Lower lobe of right lung (tissue), 2 donors: ENCODE data around the gene VSTM4. TPM values are rescaled to one million over a fixed set of nuclear protein-coding genes. Genes with fewer than 3 reads are reported as not detected.

Source experiments
- ATAC-seq, 2 donors: fragments of 200-7000 bp; cut with Tn5 transposase; one replicate each; pipeline ENCODE4 v1.9.1; 2020 to 2022; ENCODE audit warnings: mild to moderate bottlenecking in 2 of 2, moderate library complexity in 2 of 2
- DNase-seq: peaks from one replicate; pipeline ENCODE4 v3.0.0-alpha.2; 2020
- H3K27ac ChIP-seq: fragments of 200-600 bp; one replicate; pipeline ENCODE4 v1.8.0; 2022
- H3K27me3 ChIP-seq: fragments of 200-600 bp; one replicate; pipeline ENCODE4 v1.8.0; 2022; ENCODE audit warnings: low read depth
- H3K36me3 ChIP-seq: fragments of 200-600 bp; one replicate; pipeline ENCODE4 v1.8.0; 2022; ENCODE audit warnings: mild to moderate bottlenecking
- H3K4me1 ChIP-seq: fragments of 200-600 bp; one replicate; pipeline ENCODE4 v1.8.0; 2022
- H3K4me3 ChIP-seq: fragments of 200-600 bp; one replicate; pipeline ENCODE4 v1.8.0; 2022; ENCODE audit warnings: mild to moderate bottlenecking
- H3K9me3 ChIP-seq: fragments of 200-600 bp; one replicate; pipeline ENCODE4 v1.8.0; 2022
- CTCF ChIP-seq: fragments of 200-600 bp; IDR thresholded peaks from one replicate; pipeline ENCODE4 v1.8.0; 2022; ENCODE audit warnings: antibody characterized with exemption, mild to moderate bottlenecking
- intact Hi-C: fragments of 100-400 bp; cut with DNase I; formaldehyde crosslinking; loops from one replicate; pipeline ENCODE4 v1.11.0; 2022
- total RNA-seq: library from RNA; stranded (reverse); fragmentation: NEBNext Ultra II Directional; extraction: Animal tissue kit (Norgen Biotek cat#: 25700); gene quantifications from one replicate; pipeline ENCODE4 v1.2.1, GENCODE V29; 2021
- donor health status: DM: no; HTN: yes; CAD: no; lungs with severe emphysema.

The VSTM4 gene
- total RNA-seq, 1 donor from 2014 or later: 18.7 TPM

- DNase-seq (peak; percentile 65), ATAC-seq (peak; percentile 90 to 93)
- TF ChIP-seq CTCF: no peak
- Histone ChIP-seq H3K27ac (peak overlapping the region; percentile 28), H3K9me3 (no peaks in the 10 kb centered on the region), H3K4me1 (peaks cover 55% of the 10 kb centered on the region), H3K27me3 (no peaks in the 10 kb centered on the region), H3K4me3 (no peak overlapping the region), H3K36me3 (peaks cover 6% of the 10 kb centered on the region)
- intact Hi-C loops: no loop called here
These were observed 35.3 kb downstream of the VSTM4 start for GRCh38 chr10:49080071-49080470.

GRCh38 chr10:49079499-49079898 lies 35.8 kb downstream of the VSTM4 start:
- peaks cover 6% of the 10 kb centered on the region for H3K36me3 ChIP-seq
- peaks cover 55% of the 10 kb centered on the region for H3K4me1 ChIP-seq
- no peak for TF ChIP-seq CTCF
- H3K27ac ChIP-seq: no peak overlapping the region
- peak in 1 of 2 donors; percentile 40 for ATAC-seq
- H3K4me3 ChIP-seq: no peak overlapping the region
- H3K27me3 ChIP-seq: no peaks in the 10 kb centered on the region
- no peaks in the 10 kb centered on the region for H3K9me3 ChIP-seq
- no peak for DNase-seq
- intact Hi-C loops: no loop called here

GRCh38 chr10:49079072-49079471 lies 36.2 kb downstream of the VSTM4 start:
- H3K4me1 ChIP-seq: peaks cover 54% of the 10 kb centered on the region
- H3K36me3 ChIP-seq: peaks cover 6% of the 10 kb centered on the region
- intact Hi-C loops: no loop called here
- no peak for ATAC-seq
- no peak overlapping the region for H3K4me3 ChIP-seq
- H3K9me3 ChIP-seq: no peaks in the 10 kb centered on the region
- DNase-seq: no peak
- TF ChIP-seq CTCF: no peak
- H3K27me3 ChIP-seq: no peaks in the 10 kb centered on the region
- no peak overlapping the region for H3K27ac ChIP-seq

- H3K36me3 ChIP-seq: peaks cover 6% of the 10 kb centered on the region
- no peak overlapping the region for H3K4me3 ChIP-seq
- TF ChIP-seq CTCF: no peak
- H3K4me1 ChIP-seq: peaks cover 47% of the 10 kb centered on the region
- DNase-seq (no peak), ATAC-seq (no peak)
- no peak overlapping the region for H3K27ac ChIP-seq
- H3K27me3 ChIP-seq: no peaks in the 10 kb centered on the region
- intact Hi-C loops: no loop called here
- no peaks in the 10 kb centered on the region for H3K9me3 ChIP-seq
These were observed 36.9 kb downstream of the VSTM4 start for GRCh38 chr10:49078433-49078832.

- H3K27ac ChIP-seq: no peak overlapping the region
- intact Hi-C loops: no loop called here
- H3K36me3 ChIP-seq: peaks cover 12% of the 10 kb centered on the region
- no peak for TF ChIP-seq CTCF
- ATAC-seq (no peak), DNase-seq (no peak)
- peaks cover 43% of the 10 kb centered on the region for H3K4me1 ChIP-seq
- no peaks in the 10 kb centered on the region for H3K9me3 ChIP-seq
- H3K27me3 ChIP-seq: no peaks in the 10 kb centered on the region
- no peak overlapping the region for H3K4me3 ChIP-seq
These were observed 38.4 kb downstream of the VSTM4 start for GRCh38 chr10:49076741-49077521.
